Heart left ventricle (tissue), 13 donors: ENCODE measurements around the gene PTPRK.

ENCODE experiments used
- POLR2A ChIP-seq, 2 donors: fragments of 450-650 bp; IDR thresholded peaks; one replicate each; pipeline ENCODE4 v1.6.1; 2017; ENCODE audit warnings: antibody characterized with exemption in 2 of 2, mild to moderate bottlenecking in 2 of 2, moderate library complexity in 2 of 2
- TF ChIP-seq, protein P1 (sequence below), 12 donors: fragments of 200-600 bp; sonication (generic) in 4 of 12; IDR thresholded peaks; one replicate each; pipeline versions ENCODE4 v1.5.0 to v1.8.0; 2018 to 2022; ENCODE audit warnings: antibody characterized with exemption in 12 of 12, mild to moderate bottlenecking in 5 of 12
- donor health status: ischemic (EF 13 %, LVEDD 7.1; RV severe dilation, severe dysfunction).
- donor health status: DM: no; HTN: yes; CAD: no.
- donor health status: DM: no; HTN: no; CAD: no.
- donor health status: ischemic (EF 25% LVEDD 6.9; RV normal size, moderate dysfunction).
- donor health status: ischemic (EF 25% LVEDD 5.7; RV mildly dilated, moderate dysfunction).
- donor health status: ischemic (EF 35%, LVEDD 5.7; RV mildly dilated, moderate dysfunction).
- donor health status: nonischemic (EF 11% LVEDD 7.7; RV severe dilation, severe dysfunction).
- donor health status: DM: yes; HTN: yes; CAD: no.
- donor health status: PGD.
- donor health status: ischemic (EF 29% LVEDD 5.4; RV normal size, mild dysfunction).
- donor health status: nonischemic (EF 23%, LVEDD 6.1; RV moderate dilation, normal function).

GRCh38 chr6:128071212-128071611 lies 449.2 kb downstream of the PTPRK start:
- TF ChIP-seq POLR2A (IDR thresholded peaks at IDR 0.05) = no peak
- TF ChIP-seq, protein P1, sequence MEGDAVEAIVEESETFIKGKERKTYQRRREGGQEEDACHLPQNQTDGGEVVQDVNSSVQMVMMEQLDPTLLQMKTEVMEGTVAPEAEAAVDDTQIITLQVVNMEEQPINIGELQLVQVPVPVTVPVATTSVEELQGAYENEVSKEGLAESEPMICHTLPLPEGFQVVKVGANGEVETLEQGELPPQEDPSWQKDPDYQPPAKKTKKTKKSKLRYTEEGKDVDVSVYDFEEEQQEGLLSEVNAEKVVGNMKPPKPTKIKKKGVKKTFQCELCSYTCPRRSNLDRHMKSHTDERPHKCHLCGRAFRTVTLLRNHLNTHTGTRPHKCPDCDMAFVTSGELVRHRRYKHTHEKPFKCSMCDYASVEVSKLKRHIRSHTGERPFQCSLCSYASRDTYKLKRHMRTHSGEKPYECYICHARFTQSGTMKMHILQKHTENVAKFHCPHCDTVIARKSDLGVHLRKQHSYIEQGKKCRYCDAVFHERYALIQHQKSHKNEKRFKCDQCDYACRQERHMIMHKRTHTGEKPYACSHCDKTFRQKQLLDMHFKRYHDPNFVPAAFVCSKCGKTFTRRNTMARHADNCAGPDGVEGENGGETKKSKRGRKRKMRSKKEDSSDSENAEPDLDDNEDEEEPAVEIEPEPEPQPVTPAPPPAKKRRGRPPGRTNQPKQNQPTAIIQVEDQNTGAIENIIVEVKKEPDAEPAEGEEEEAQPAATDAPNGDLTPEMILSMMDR (IDR thresholded peaks at IDR 0.05) = no peak
